Activated naive CD4-positive, alpha-beta T cell treated with anti-CD3 and anti-CD28 coated beads for 36 hours (primary cell): ENCODE results near the gene MYOC. TPM values are rescaled to one million over a fixed set of nuclear protein-coding genes. Genes with fewer than 3 reads are reported as not detected.
"Not testable (repeated sequence)": the region's sequence is repeated elsewhere in the genome, so short reads cannot be mapped to it uniquely, and the experiment has no call there.

Experiments used
- CTCF ChIA-PET: fragments of 350-600 bp; sonication (Branson Sonifier 250); formaldehyde crosslinking; loops from one replicate; lab custom pipeline; 2021; ENCODE audit warnings: antibody characterized with exemption; lab: Charles Lee
- DNase-seq: peaks from one replicate; pipeline ENCODE4 v3.0.0-alpha.2; 2020
- H3K27ac Mint-ChIP-seq: one replicate; pipeline ENCODE4 v1.8.0; 2021; ENCODE audit warnings: mild to moderate bottlenecking, mixed read lengths
- H3K27me3 Mint-ChIP-seq: one replicate; pipeline ENCODE4 v1.8.0; 2021; ENCODE audit warnings: low read depth, mixed read lengths
- H3K36me3 Mint-ChIP-seq: one replicate; pipeline ENCODE4 v1.8.0; 2021; ENCODE audit warnings: low read depth, mixed read lengths
- H3K4me1 Mint-ChIP-seq: one replicate; pipeline ENCODE4 v1.8.0; 2021; ENCODE audit warnings: low read depth, mixed read lengths
- H3K4me3 Mint-ChIP-seq: one replicate; pipeline ENCODE4 v1.8.0; 2021; ENCODE audit warnings: mild to moderate bottlenecking, moderate library complexity, mixed read lengths
- H3K9me3 Mint-ChIP-seq: one replicate; pipeline ENCODE4 v1.8.0; 2021; ENCODE audit warnings: mixed read lengths
- intact Hi-C: fragments of 100-400 bp; cut with micrococcal nuclease; formaldehyde crosslinking; loops from one replicate; pipeline ENCODE4 v1.15.1; 2023
- total RNA-seq, 2 experiments: library from RNA; stranded (reverse); gene quantifications; one replicate each; pipeline ENCODE4 v1.2.3, GENCODE V29; 2021

MYOC gene
- total RNA-seq, 2 experiments from 2014 or later = not detected

DNA sequence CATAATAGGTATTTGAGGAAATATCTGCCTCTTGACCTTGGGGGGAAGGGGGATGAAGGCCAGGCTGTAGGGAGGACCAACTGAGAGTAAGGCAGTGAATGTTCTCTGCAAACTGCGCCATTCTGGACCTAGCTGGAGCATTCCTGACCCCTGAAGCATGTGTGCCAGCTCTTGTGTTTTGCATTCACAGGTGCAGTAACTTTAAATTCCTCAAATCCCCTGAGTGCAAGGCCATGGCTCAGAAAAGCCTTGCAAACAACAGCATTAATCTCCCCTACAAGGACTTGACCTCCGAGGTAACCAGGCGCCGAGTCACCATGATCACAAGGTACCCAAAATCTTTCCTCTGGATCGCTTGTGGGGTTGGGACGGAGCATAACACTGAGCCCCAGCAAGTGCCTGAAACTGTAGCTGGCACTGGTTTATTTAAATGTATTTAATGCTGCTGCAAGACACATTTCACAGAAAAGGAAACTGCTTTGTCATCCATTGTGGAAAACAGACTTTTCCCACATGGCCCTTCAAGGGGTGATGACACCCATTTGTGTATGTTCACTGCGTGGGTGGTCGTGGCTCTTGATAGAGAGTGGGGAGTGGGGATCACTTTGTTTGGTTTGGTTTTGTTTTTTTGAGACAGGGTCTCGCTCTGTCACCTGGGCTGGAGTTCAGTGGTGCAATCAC lies 28.7 kb downstream of the MYOC start:
- DNase-seq = no peak
- H3K27ac Mint-ChIP-seq = no peak overlapping the region
- no peak overlapping the region for H3K4me3 Mint-ChIP-seq
- H3K9me3 Mint-ChIP-seq = no peaks in the 10 kb centered on the region
- no peaks in the 10 kb centered on the region for H3K36me3 Mint-ChIP-seq
- CTCF ChIA-PET = interaction anchor here (1.0 kb wide), 1 partner anchor 21 kb away, joined by 3 read pairs; no protein-coding TSS in a partner anchor
- intact Hi-C loops = no loop called here
- H3K4me1 Mint-ChIP-seq = no peaks in the 10 kb centered on the region
- H3K27me3 Mint-ChIP-seq = no peaks in the 10 kb centered on the region

DNA sequence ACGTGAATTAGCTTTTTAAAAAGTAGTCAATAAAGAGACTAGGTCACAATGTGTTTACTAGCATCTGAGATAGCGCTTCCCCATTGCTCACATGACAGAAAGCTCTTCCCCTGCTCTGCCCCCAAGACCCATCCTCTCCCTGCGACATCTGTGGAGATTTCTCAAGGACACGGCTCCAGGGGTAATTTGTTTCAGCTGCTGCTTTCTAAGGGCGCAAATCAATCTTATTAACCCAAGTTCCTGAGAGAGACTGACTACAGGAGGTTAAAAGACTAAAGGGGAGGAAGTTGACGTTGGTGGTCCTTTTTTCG lies 30.4 kb downstream of the MYOC start, which contains the start of gene MYOCOS:
TSS of gene MYOCOS (plus strand) at position 92 of the 311 bp plus-strand sequence. CDS start 1,641 bp downstream, outside the sequence.
- CTCF ChIA-PET = interaction anchor here (0.9 kb wide), 1 partner anchor 22 kb away, joined by 4 read pairs; no protein-coding TSS in a partner anchor
- no peak for DNase-seq
- Mint-ChIP-seq H3K27ac (no peak within 1 kb of the TSS), H3K4me3 (no peak within 1 kb of the TSS), H3K9me3 (no peaks in the 10 kb centered on the region), H3K36me3 (no peaks in the 10 kb centered on the region), H3K4me1 (no peaks in the 10 kb centered on the region), H3K27me3 (no peaks in the 10 kb centered on the region)
- intact Hi-C loops = no loop called here

DNA sequence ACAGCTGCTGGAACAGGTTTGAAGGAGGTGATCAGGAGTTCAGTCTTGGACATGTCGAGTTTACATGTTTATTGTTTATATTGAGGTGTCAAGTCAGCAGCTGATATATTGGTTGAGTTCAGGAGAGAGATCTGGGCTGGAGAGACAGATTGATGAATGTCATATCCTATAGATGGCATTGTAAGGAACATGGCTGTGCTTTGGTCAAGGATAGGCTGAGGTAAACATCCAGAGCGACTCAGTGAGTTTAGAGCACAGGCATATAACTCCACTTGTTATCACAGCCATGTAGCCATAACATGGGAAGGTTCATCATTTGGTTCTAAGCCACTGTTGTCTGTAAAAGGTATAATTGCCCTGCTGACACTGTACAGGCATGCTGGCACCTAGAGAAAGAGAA lies 35.9 kb downstream of the MYOC start:
- Mint-ChIP-seq H3K9me3 (no peaks in the 10 kb centered on the region), H3K36me3 (no peaks in the 10 kb centered on the region), H3K27me3 (no peaks in the 10 kb centered on the region), H3K4me3 (no peak overlapping the region), H3K4me1 (no peaks in the 10 kb centered on the region), H3K27ac (no peak overlapping the region)
- DNase-seq = no peak
- CTCF ChIA-PET = no interaction called here
- intact Hi-C loops = no loop called here

DNA sequence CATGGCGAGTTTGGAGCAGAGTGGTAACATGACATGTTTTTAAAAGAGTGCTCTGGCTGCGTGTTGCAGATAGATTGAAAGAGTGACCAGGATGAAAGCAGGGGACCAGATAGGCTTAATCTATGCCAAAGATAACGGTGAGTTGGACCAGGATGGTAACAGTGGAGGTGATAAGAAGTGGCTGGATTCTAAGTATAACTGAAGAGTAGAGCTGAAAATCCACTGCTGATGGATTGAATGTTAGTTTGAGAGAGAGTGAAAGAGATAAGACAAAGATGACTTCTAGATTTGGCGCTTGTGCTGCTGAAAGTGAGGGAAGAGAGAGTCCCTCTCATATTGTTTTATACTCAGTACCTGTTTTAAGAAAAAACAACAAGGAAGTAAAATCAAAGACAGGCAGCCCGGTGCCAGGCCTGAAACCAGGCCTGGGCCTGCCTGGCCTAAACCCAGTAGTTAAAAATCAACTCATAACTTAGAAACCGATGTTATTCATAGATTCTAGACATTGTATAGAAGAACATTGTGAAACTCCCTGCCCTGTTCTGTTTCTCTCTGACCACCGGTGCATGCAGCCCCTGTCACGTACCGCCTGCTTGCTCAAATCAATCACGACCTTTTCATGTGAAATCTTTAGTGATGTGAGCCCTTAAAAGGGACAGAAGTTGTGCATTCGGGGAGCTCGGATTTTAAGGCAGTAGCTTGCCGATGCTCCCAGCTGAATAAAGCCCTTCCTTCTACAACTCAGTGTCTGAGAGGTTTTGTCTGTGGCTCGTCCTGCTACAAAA lies 37.2 kb downstream of the MYOC start:
- DNase-seq, intact Hi-C loops, H3K9me3 Mint-ChIP-seq, CTCF ChIA-PET, H3K4me3 Mint-ChIP-seq, H3K27me3 Mint-ChIP-seq, H3K36me3 Mint-ChIP-seq, H3K4me1 Mint-ChIP-seq, H3K27ac Mint-ChIP-seq: not testable (repeated sequence)

DNA sequence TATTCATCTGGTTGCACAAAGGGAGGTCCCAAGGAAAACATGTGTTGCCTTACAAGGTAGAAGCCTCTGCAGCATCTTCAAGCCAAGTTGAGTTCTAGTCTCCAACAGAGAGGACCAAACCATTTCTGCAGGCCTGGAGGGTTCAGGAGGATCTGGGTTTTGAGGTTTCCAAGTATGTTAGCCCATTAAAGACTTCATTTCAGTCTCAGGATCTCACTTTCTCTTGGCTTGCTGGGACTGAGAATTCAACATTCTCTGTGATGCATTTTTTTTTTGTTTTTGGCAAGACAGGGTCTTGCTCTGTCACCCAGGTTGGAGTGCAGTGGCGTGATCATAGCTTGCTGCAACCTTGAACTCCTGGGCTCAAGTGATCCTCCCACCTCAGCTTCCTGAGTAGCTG lies 39.2 kb downstream of the MYOC start:
- Mint-ChIP-seq H3K4me3 (no peak overlapping the region), H3K4me1 (no peaks in the 10 kb centered on the region), H3K9me3 (no peaks in the 10 kb centered on the region), H3K36me3 (no peaks in the 10 kb centered on the region), H3K27me3 (no peaks in the 10 kb centered on the region), H3K27ac (no peak overlapping the region)
- intact Hi-C loops = no loop called here
- DNase-seq = no peak
- CTCF ChIA-PET = no interaction called here

DNA sequence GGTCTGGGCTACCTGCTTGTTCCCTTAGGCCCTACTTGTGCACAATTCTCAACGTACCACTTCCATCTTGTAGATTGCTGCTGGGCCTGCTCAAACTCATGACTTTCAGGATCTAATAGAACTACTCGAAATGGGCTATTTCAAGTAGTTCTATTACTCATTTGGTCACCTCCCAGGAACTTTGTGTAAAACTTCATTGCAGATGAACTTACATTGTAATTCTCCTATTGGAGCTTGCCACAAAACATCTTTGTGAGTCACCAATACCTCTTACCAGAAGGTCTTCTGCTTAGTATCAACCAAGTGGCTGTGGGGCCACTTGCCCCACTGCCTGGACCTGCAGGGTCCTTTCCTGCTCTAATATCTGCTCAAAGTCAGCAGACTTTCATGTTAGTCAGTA lies 41.2 kb downstream of the MYOC start:
- intact Hi-C loops = no loop called here
- Mint-ChIP-seq H3K27ac (no peak overlapping the region), H3K4me1 (no peaks in the 10 kb centered on the region), H3K27me3 (no peaks in the 10 kb centered on the region), H3K9me3 (no peaks in the 10 kb centered on the region), H3K36me3 (no peaks in the 10 kb centered on the region), H3K4me3 (no peak overlapping the region)
- CTCF ChIA-PET = no interaction called here
- no peak for DNase-seq

DNA sequence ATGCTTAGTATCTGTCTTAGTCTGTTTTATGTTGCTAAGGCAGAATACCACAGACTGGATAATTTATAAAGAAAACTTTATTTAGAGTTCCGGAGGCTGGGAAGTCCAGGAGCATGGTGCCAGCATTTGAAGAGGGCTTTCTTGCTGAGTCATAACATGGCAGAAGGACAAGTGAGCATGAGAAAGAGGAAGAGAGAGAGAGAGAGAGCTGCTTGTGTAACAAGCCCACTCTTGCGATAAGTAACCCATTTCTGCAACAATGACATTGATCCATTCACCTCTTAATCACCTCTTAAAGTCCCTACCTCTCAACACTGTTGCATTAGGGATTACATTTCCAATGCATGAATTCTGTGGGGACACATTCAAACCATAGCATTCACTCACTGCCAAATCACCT lies 42.1 kb downstream of the MYOC start:
- Mint-ChIP-seq H3K27ac (no peak overlapping the region), H3K4me3 (no peak overlapping the region), H3K4me1 (no peaks in the 10 kb centered on the region), H3K27me3 (no peaks in the 10 kb centered on the region), H3K9me3 (no peaks in the 10 kb centered on the region), H3K36me3 (no peaks in the 10 kb centered on the region)
- CTCF ChIA-PET = no interaction called here
- intact Hi-C loops = no loop called here
- DNase-seq = no peak

DNA sequence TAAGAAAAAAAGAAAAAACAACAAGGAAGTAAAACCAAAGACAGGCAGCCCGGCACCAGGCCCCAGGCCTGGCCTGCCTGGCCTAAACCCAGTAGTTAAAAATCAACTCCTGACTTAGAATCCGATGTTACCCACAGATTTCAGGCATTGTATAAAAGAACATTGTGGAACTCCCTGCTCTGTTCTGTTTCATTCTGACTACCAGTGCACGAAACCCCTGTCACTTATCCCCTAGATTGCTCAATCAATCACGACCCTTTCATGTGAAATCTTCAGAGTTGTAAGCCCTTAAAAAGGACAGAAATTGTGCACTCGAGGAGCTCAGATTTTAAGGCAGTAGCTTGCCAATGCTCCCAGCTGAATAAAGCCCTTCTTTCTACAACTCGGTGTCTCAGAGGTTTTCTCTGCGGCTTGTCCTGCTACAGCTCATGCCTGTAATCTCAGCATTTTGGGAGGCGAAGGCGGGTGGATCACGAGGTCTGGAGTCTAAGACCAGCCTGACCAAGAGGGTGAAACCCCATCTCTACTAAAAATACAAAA lies 46.0 kb downstream of the MYOC start:
- no peaks in the 10 kb centered on the region for H3K27me3 Mint-ChIP-seq
- no peak for DNase-seq
- no peaks in the 10 kb centered on the region for H3K36me3 Mint-ChIP-seq
- H3K9me3 Mint-ChIP-seq = no peaks in the 10 kb centered on the region
- CTCF ChIA-PET = no interaction called here
- H3K4me1 Mint-ChIP-seq = no peaks in the 10 kb centered on the region
- intact Hi-C loops = no loop called here
- no peak overlapping the region for H3K27ac Mint-ChIP-seq
- H3K4me3 Mint-ChIP-seq = no peak overlapping the region

DNA sequence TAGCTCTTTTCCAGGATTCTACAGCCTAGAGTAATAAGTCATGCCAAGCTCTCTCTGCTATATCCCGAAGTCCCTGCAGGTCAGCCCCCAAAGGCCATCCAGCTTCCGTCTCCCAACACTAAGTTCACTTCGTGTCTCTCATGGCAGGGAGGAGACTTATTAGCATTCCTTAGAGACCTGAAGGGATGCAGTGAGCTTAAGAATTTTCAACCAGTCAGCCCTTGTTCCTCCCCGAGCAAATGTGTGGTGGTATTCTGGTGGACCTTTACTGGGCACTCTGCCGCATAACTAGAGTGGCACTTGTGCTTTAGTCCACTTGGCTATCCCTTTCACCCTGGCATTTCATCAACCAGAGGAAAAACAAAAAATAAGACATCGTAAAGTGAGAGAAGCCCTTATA lies 49.4 kb downstream of the MYOC start:
- DNase-seq, H3K4me3 Mint-ChIP-seq, H3K4me1 Mint-ChIP-seq, H3K36me3 Mint-ChIP-seq, H3K27me3 Mint-ChIP-seq, H3K27ac Mint-ChIP-seq, intact Hi-C loops, H3K9me3 Mint-ChIP-seq: not testable (repeated sequence)
- CTCF ChIA-PET = interaction anchor here (0.7 kb wide), 1 partner anchor 77 kb away, joined by 3 read pairs; no protein-coding TSS in a partner anchor

DNA sequence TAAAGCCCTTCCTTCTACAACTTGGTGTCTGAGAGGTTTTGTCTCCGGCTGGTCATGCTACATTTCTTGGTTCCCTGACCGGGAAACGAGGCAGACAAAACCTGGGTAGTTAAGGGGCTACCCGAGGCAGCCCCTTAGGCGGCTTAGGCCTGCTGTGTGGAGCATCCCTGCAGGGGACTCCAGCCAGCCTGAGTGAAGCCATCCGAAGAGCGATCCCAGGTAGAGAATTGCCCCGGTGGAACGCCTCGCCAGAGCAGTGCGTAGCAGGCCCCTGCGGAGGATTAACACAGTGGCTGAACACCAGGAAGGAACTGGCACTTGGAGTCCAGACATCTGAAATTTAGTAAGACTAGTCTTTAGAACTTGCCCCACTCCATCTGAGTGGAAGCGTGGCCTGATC lies 51.6 kb downstream of the MYOC start:
- intact Hi-C loops = no loop called here
- Mint-ChIP-seq H3K4me1 (no peaks in the 10 kb centered on the region), H3K27ac (no peak overlapping the region), H3K4me3 (no peak overlapping the region), H3K36me3 (no peaks in the 10 kb centered on the region), H3K27me3 (no peaks in the 10 kb centered on the region), H3K9me3 (peaks cover 3% of the 10 kb centered on the region)
- CTCF ChIA-PET = no interaction called here
- no peak for DNase-seq

DNA sequence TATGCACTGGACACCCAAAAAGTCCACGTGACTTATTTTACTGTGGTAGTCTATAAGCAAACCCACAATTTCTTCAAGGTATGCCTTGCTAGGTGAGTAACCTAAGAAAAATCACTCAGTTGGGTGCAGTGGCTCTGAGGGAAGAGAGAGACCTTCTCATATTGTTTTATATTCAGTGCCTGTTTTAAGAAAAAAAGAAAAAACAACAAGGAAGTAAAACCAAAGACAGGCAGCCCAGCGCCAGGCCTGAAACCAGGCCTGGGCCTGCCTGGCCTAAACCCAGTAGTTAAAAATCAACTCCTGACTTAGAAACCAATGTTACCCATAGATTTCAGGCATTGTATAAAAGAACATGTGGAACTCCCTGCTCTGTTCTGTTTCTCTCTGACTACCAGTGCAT lies 52.2 kb downstream of the MYOC start:
- H3K4me3 Mint-ChIP-seq, H3K36me3 Mint-ChIP-seq, H3K4me1 Mint-ChIP-seq, H3K9me3 Mint-ChIP-seq, DNase-seq, intact Hi-C loops, H3K27me3 Mint-ChIP-seq, CTCF ChIA-PET, H3K27ac Mint-ChIP-seq: not testable (repeated sequence)

DNA sequence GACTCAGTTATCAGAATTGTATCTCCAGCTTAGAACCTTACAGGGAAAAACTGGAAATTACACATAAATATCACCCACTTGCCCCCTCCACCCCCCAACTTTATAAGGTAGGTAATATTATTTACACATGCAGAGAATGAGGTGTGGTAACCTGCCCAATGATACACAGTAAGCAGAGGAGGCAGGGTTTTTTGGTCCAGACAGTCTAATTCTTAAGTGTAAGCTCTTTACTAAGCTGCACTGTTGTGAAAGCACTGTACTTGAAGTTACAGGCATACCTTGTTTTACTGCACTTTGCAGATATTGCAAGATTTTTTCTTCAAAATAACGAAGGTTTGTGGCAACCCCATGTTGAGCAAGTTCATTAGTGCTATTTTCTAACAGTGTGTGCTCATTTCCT lies 55.3 kb downstream of the MYOC start:
- Mint-ChIP-seq H3K27ac (no peak overlapping the region), H3K36me3 (peaks cover 16% of the 10 kb centered on the region), H3K27me3 (no peaks in the 10 kb centered on the region), H3K9me3 (peaks cover 3% of the 10 kb centered on the region), H3K4me3 (no peak overlapping the region), H3K4me1 (peaks cover 2% of the 10 kb centered on the region)
- CTCF ChIA-PET = no interaction called here
- DNase-seq = no peak
- intact Hi-C loops = no loop called here

DNA sequence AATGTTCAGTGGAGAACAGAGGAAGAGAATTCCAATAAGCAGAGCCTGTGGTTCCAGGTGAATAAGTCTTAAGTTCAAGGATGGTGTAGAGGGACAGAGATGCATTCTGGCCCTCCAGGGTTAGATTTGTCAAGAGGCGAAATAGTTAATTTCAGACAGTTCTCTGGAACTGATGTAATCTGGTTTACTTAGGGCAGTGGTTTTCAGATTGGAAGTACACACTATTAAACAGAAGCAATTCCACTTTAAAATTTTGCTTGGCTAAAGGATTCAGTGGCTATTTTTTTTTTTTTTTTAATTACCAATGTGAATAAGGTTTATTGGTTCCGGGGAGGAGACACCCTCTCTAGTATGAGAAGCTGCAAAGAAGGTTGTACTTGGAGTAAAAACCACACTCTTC lies 55.8 kb downstream of the MYOC start:
- intact Hi-C loops = no loop called here
- CTCF ChIA-PET = no interaction called here

More for the DNA sequence above, 55.8 kb downstream of the MYOC start:
- Mint-ChIP-seq H3K4me1 (peaks cover 2% of the 10 kb centered on the region), H3K27me3 (no peaks in the 10 kb centered on the region), H3K4me3 (no peak overlapping the region), H3K9me3 (peaks cover 3% of the 10 kb centered on the region), H3K27ac (no peak overlapping the region), H3K36me3 (peaks cover 19% of the 10 kb centered on the region)
- DNase-seq = no peak
